Vagina (tissue), 2 donors: ENCODE measurements around the gene TMEM273.

Experiments
- CTCF ChIP-seq, 3 experiments: fragments of 450-650 bp in 2 of 3; fragments of 200-600 bp in 1 of 3; sonication (generic) in 1 of 3; IDR thresholded peaks; one replicate each; pipeline ENCODE4 v1.5.1; 2017 to 2019; ENCODE audit warnings: antibody characterized with exemption in 3 of 3, mild to moderate bottlenecking in 2 of 3, moderate library complexity in 2 of 3
- POLR2A ChIP-seq, 2 donors: fragments of 450-650 bp; IDR thresholded peaks; one replicate each; pipeline ENCODE4 v1.6.1; 2017; ENCODE audit warnings: antibody characterized with exemption in 2 of 2, mild to moderate bottlenecking in 2 of 2, moderate library complexity in 2 of 2
- POLR2AphosphoS5 ChIP-seq, 2 donors: sonication (generic); formaldehyde crosslinking; IDR thresholded peaks; one replicate each; pipeline ENCODE4 v1.9.0; 2017; ENCODE audit warnings: antibody characterized with exemption in 2 of 2, mild to moderate bottlenecking in 2 of 2, low read depth in 1 of 2; ENCODE audit not compliant: insufficient read depth in 1 of 2

DNA sequence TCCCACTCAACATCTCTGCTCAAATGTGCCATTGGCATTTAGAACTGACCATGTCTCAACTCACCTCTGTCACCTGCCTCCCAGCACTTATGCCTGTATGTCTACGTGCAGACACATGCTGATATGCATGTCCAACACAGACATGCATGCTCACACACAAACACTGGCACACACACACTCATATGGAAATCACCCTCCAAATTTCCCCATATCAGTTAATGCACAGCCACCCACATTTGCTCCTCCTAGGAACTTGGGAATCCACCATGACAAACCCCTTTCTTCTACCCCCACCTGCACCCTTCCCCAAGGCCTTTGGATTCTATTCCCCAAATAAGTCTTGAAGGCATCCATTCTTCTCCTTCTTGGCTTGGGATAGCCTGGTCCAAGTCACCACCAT lies 58.8 kb downstream of the TMEM273 start:
- TF ChIP-seq CTCF (IDR thresholded peaks at IDR 0.05) = no peak
- no peak for TF ChIP-seq POLR2A (IDR thresholded peaks at IDR 0.05)
- TF ChIP-seq POLR2AphosphoS5 (IDR thresholded peaks at IDR 0.05; ENCODE audit: insufficient read depth in 1 of 2, low read depth in 1 of 2) = no peak
